K562 (cell line): ENCODE measurements around the gene GPR85. TPM values are rescaled to one million over a fixed set of nuclear protein-coding genes. Genes with fewer than 3 reads are reported as not detected.
A peak's percentile ranks its signal among the peaks of the same experiment; 100 is the strongest.

ENCODE experiments used
- LARP7 ChIP-seq: fragments of 450-650 bp; IDR thresholded peaks from 2 replicates; pipeline ENCODE4 v1.6.1; 2016
- NRF1 ChIP-seq, 2 experiments: fragments of 450-650 bp; IDR thresholded peaks in 1 of 2; conservative IDR thresholded peaks in 1 of 2; 2 replicates each; pipeline ENCODE4 v1.6.1; 2014; ENCODE audit warnings: mild to moderate bottlenecking in 2 of 2
- SMAD4 ChIP-seq: fragments of 250-450 bp; sonication (Bioruptor Pico); conservative IDR thresholded peaks from 2 replicates; pipeline ENCODE4 v1.8.0; 2021; ENCODE audit warnings: inconsistent platforms, mild to moderate bottlenecking, moderate library complexity
- USF2 ChIP-seq: sonication (generic); formaldehyde crosslinking; IDR thresholded peaks from 2 replicates; pipeline ENCODE4 v1.5.0; 2020; ENCODE audit warnings: missing genetic modification reagents
- polyA plus RNA-seq, 8 experiments: library from polyadenylated mRNA; depleted of rRNA in 4 of 8; stranded (reverse) in 5 of 8; unstranded in 3 of 8; fragments of >200 nt; fragmentation: Nextera tagmentation in 2 of 8; fragmentation: Illumina TruSeq in 1 of 8; extraction: Ambion mirVana in 2 of 8; extraction: Trizol in 1 of 8; gene quantifications; 2 replicates each; pipeline versions ENCODE4 v1.2.1 to v1.2.3, GENCODE V29; 2011 to 2014; ENCODE audit warnings: inconsistent platforms in 1 of 8, missing spikeins in 1 of 8
- total RNA-seq, 7 experiments: library from RNA; depleted of rRNA in 6 of 7; stranded (reverse); fragments of >200 nt in 6 of 7; fragmentation: Illumina TruSeq in 2 of 7; extraction: Trizol in 2 of 7; gene quantifications; 2 replicates each; pipeline versions ENCODE4 v1.2.1 to v1.2.3, GENCODE V29; 2011 to 2021; ENCODE audit warnings: low replicate concordance in 1 of 7
- TF ChIP-seq, protein P1 (sequence below): fragments of 200-600 bp; sonication (generic); IDR thresholded peaks from one replicate; pipeline ENCODE4 v1.6.1; 2012; ENCODE audit warnings: mild to moderate bottlenecking, low read depth, low read length, inconsistent platforms
- TF ChIP-seq, protein P2 (sequence below): fragments of 450-650 bp; IDR thresholded peaks from 2 replicates; pipeline ENCODE4 v1.7.0; 2016; ENCODE audit warnings: borderline replicate concordance
- TF ChIP-seq, protein P3 (sequence below): fragments of 450-650 bp; IDR thresholded peaks from 2 replicates; pipeline ENCODE4 v1.6.1; 2017; ENCODE audit warnings: antibody characterized with exemption, mild to moderate bottlenecking

The GPR85 gene
- total and polyA plus RNA-seq, 9 of the 15 experiments (the other 6 are each of a cell fraction or from before 2014, with no cell fraction given) = 2.9 to 18.2 (median 4.0) TPM

GRCh38 chr7:113087071-113087998, 708 bp upstream of the GPR85 start (continued):
- TF ChIP-seq, protein P1, sequence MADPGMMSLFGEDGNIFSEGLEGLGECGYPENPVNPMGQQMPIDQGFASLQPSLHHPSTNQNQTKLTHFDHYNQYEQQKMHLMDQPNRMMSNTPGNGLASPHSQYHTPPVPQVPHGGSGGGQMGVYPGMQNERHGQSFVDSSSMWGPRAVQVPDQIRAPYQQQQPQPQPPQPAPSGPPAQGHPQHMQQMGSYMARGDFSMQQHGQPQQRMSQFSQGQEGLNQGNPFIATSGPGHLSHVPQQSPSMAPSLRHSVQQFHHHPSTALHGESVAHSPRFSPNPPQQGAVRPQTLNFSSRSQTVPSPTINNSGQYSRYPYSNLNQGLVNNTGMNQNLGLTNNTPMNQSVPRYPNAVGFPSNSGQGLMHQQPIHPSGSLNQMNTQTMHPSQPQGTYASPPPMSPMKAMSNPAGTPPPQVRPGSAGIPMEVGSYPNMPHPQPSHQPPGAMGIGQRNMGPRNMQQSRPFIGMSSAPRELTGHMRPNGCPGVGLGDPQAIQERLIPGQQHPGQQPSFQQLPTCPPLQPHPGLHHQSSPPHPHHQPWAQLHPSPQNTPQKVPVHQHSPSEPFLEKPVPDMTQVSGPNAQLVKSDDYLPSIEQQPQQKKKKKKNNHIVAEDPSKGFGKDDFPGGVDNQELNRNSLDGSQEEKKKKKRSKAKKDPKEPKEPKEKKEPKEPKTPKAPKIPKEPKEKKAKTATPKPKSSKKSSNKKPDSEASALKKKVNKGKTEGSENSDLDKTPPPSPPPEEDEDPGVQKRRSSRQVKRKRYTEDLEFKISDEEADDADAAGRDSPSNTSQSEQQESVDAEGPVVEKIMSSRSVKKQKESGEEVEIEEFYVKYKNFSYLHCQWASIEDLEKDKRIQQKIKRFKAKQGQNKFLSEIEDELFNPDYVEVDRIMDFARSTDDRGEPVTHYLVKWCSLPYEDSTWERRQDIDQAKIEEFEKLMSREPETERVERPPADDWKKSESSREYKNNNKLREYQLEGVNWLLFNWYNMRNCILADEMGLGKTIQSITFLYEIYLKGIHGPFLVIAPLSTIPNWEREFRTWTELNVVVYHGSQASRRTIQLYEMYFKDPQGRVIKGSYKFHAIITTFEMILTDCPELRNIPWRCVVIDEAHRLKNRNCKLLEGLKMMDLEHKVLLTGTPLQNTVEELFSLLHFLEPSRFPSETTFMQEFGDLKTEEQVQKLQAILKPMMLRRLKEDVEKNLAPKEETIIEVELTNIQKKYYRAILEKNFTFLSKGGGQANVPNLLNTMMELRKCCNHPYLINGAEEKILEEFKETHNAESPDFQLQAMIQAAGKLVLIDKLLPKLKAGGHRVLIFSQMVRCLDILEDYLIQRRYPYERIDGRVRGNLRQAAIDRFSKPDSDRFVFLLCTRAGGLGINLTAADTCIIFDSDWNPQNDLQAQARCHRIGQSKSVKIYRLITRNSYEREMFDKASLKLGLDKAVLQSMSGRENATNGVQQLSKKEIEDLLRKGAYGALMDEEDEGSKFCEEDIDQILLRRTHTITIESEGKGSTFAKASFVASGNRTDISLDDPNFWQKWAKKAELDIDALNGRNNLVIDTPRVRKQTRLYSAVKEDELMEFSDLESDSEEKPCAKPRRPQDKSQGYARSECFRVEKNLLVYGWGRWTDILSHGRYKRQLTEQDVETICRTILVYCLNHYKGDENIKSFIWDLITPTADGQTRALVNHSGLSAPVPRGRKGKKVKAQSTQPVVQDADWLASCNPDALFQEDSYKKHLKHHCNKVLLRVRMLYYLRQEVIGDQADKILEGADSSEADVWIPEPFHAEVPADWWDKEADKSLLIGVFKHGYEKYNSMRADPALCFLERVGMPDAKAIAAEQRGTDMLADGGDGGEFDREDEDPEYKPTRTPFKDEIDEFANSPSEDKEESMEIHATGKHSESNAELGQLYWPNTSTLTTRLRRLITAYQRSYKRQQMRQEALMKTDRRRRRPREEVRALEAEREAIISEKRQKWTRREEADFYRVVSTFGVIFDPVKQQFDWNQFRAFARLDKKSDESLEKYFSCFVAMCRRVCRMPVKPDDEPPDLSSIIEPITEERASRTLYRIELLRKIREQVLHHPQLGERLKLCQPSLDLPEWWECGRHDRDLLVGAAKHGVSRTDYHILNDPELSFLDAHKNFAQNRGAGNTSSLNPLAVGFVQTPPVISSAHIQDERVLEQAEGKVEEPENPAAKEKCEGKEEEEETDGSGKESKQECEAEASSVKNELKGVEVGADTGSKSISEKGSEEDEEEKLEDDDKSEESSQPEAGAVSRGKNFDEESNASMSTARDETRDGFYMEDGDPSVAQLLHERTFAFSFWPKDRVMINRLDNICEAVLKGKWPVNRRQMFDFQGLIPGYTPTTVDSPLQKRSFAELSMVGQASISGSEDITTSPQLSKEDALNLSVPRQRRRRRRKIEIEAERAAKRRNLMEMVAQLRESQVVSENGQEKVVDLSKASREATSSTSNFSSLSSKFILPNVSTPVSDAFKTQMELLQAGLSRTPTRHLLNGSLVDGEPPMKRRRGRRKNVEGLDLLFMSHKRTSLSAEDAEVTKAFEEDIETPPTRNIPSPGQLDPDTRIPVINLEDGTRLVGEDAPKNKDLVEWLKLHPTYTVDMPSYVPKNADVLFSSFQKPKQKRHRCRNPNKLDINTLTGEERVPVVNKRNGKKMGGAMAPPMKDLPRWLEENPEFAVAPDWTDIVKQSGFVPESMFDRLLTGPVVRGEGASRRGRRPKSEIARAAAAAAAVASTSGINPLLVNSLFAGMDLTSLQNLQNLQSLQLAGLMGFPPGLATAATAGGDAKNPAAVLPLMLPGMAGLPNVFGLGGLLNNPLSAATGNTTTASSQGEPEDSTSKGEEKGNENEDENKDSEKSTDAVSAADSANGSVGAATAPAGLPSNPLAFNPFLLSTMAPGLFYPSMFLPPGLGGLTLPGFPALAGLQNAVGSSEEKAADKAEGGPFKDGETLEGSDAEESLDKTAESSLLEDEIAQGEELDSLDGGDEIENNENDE = no peak
- TF ChIP-seq LARP7 = no peak
- no peak for TF ChIP-seq USF2
- TF ChIP-seq SMAD4 (CRISPR knock-in tag) = 0 out of 2 replicates have a peak, but pooled peaks have one; percentile 43
- TF ChIP-seq, protein P2, sequence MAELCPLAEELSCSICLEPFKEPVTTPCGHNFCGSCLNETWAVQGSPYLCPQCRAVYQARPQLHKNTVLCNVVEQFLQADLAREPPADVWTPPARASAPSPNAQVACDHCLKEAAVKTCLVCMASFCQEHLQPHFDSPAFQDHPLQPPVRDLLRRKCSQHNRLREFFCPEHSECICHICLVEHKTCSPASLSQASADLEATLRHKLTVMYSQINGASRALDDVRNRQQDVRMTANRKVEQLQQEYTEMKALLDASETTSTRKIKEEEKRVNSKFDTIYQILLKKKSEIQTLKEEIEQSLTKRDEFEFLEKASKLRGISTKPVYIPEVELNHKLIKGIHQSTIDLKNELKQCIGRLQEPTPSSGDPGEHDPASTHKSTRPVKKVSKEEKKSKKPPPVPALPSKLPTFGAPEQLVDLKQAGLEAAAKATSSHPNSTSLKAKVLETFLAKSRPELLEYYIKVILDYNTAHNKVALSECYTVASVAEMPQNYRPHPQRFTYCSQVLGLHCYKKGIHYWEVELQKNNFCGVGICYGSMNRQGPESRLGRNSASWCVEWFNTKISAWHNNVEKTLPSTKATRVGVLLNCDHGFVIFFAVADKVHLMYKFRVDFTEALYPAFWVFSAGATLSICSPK = no peak
- TF ChIP-seq NRF1 (conservative IDR thresholded peaks at IDR 0.05 in 1 of 2, IDR thresholded peaks at IDR 0.05 in 1 of 2) = no peak
- TF ChIP-seq, protein P3, sequence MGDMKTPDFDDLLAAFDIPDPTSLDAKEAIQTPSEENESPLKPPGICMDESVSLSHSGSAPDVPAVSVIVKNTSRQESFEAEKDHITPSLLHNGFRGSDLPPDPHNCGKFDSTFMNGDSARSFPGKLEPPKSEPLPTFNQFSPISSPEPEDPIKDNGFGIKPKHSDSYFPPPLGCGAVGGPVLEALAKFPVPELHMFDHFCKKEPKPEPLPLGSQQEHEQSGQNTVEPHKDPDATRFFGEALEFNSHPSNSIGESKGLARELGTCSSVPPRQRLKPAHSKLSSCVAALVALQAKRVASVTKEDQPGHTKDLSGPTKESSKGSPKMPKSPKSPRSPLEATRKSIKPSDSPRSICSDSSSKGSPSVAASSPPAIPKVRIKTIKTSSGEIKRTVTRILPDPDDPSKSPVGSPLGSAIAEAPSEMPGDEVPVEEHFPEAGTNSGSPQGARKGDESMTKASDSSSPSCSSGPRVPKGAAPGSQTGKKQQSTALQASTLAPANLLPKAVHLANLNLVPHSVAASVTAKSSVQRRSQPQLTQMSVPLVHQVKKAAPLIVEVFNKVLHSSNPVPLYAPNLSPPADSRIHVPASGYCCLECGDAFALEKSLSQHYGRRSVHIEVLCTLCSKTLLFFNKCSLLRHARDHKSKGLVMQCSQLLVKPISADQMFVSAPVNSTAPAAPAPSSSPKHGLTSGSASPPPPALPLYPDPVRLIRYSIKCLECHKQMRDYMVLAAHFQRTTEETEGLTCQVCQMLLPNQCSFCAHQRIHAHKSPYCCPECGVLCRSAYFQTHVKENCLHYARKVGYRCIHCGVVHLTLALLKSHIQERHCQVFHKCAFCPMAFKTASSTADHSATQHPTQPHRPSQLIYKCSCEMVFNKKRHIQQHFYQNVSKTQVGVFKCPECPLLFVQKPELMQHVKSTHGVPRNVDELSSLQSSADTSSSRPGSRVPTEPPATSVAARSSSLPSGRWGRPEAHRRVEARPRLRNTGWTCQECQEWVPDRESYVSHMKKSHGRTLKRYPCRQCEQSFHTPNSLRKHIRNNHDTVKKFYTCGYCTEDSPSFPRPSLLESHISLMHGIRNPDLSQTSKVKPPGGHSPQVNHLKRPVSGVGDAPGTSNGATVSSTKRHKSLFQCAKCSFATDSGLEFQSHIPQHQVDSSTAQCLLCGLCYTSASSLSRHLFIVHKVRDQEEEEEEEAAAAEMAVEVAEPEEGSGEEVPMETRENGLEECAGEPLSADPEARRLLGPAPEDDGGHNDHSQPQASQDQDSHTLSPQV = no peak
